Ascending aorta (tissue), 2 donors: ENCODE data around the gene POLR2I. TPM values are rescaled to one million over a fixed set of nuclear protein-coding genes. Genes with fewer than 3 reads are reported as not detected.

Experiments used
- DNase-seq, 2 donors: peaks; one replicate each; pipeline ENCODE4 v3.0.0-alpha.2; 2019; ENCODE audit warnings: low spot score in 2 of 2
- H3K27ac ChIP-seq, 2 donors: fragments of 200-600 bp; sonication (generic); one replicate each; pipeline ENCODE4 v1.5.1; 2016 to 2017; ENCODE audit warnings: mild to moderate bottlenecking in 1 of 2
- H3K27me3 ChIP-seq: fragments of 200-600 bp; sonication (generic); one replicate; pipeline ENCODE4 v1.5.1; 2017
- H3K36me3 ChIP-seq, 2 donors: fragments of 200-600 bp; sonication (generic); one replicate each; pipeline ENCODE4 v1.5.1; 2016
- H3K4me1 ChIP-seq, 2 donors: fragments of 200-600 bp; sonication (generic); one replicate each; pipeline ENCODE4 v1.5.1; 2016 to 2017; ENCODE audit warnings: mild to moderate bottlenecking in 1 of 2
- H3K4me3 ChIP-seq, 2 donors: fragments of 200-600 bp; sonication (generic); one replicate each; pipeline ENCODE4 v1.5.1; 2016 to 2017; ENCODE audit warnings: mild to moderate bottlenecking in 1 of 2
- H3K9me3 ChIP-seq, 2 donors: fragments of 200-600 bp; sonication (generic); one replicate each; pipeline ENCODE4 v1.5.1; 2016
- intact Hi-C: fragments of 100-400 bp; cut with DNase I; formaldehyde crosslinking; loops from one replicate; pipeline ENCODE4 v1.15.1; 2023
- total RNA-seq: library from RNA; depleted of rRNA; stranded (reverse); fragments of >200 nt; gene quantifications from one replicate; pipeline ENCODE4 v1.1.0, GENCODE V29; 2016
- TF ChIP-seq, protein P1 (sequence below), 3 experiments: fragments of 200-600 bp in 2 of 3; fragments of 450-650 bp in 1 of 3; sonication (generic) in 2 of 3; IDR thresholded peaks; one replicate each; pipeline ENCODE4 v1.5.1; 2016 to 2019; ENCODE audit warnings: antibody characterized with exemption in 3 of 3, mild to moderate bottlenecking in 1 of 3, moderate library complexity in 1 of 3

POLR2I gene
- total RNA-seq, 1 donor from 2014 or later: 21.0 TPM

DNA sequence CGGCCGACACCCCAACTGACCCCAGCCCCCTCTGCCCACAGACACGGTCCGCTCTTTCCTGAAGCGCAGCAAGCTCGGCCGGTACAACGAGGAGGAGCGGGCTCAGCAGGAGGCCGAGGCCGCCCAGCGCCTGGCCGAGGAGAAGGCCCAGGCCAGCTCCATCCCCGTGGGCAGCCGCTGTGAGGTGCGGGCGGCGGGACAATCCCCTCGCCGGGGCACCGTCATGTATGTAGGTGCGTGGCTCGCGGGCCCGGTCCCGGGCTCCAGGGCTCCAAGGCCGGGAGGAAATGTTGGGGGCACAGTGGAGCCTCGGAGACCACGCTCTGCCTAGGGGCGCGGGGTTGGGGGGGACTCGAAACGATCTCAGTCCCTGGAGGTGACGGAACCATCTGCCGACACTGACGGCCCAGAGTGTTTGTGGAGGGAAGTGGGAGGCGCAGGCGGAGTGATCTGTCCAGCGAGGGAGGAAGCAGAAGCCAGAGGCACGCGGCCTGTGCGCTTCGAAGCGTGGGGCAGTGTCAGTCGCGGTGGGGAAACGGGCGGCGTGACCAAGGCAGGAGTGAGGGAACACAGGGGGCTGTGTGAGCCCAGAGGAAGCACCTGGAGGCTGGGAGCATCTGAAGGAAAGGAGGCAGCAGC, 6.9 kb upstream of the POLR2I start:
- Histone ChIP-seq H3K4me1 (peaks cover 1 to 3% of the 10 kb centered on the region in 2 donors), H3K27ac (no peak overlapping the region), H3K9me3 (no peaks in the 10 kb centered on the region), H3K36me3 (peaks cover 74 to 82% of the 10 kb centered on the region in 2 donors), H3K4me3 (no peak overlapping the region), H3K27me3 (no peaks in the 10 kb centered on the region)
- DNase-seq: no peak
- intact Hi-C loops: loop anchor here (10.0 kb wide), 1 partner anchor 793 kb away; the partner anchor contains the start of genes ZNF568 and ZNF829
- TF ChIP-seq, protein P1, sequence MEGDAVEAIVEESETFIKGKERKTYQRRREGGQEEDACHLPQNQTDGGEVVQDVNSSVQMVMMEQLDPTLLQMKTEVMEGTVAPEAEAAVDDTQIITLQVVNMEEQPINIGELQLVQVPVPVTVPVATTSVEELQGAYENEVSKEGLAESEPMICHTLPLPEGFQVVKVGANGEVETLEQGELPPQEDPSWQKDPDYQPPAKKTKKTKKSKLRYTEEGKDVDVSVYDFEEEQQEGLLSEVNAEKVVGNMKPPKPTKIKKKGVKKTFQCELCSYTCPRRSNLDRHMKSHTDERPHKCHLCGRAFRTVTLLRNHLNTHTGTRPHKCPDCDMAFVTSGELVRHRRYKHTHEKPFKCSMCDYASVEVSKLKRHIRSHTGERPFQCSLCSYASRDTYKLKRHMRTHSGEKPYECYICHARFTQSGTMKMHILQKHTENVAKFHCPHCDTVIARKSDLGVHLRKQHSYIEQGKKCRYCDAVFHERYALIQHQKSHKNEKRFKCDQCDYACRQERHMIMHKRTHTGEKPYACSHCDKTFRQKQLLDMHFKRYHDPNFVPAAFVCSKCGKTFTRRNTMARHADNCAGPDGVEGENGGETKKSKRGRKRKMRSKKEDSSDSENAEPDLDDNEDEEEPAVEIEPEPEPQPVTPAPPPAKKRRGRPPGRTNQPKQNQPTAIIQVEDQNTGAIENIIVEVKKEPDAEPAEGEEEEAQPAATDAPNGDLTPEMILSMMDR (IDR thresholded peaks at IDR 0.05): no peak

DNA sequence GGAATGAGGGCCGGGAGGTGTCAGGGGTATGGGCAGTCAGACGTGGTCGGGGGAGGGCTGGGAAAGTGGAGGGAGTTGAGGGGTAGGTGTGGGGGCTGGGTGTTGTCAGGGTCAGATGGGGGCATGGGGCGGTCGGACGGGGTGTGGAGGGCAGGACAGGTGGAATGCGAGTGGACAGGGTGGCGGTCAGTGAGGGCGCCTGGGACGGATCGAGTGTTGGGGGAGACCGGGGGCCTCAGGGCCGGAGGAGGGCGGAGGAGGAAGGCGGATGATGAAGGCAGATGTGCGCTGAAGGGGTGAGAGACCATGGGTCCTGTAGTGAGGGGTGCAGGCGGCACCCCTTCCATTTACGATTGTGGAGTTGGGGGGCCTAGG, 6.3 kb upstream of the POLR2I start:
- Histone ChIP-seq H3K4me3 (no peak overlapping the region), H3K4me1 (peaks cover 6 to 9% of the 10 kb centered on the region in 2 donors), H3K27me3 (no peaks in the 10 kb centered on the region), H3K9me3 (no peaks in the 10 kb centered on the region), H3K36me3 (peaks cover 73 to 82% of the 10 kb centered on the region in 2 donors), H3K27ac (no peak overlapping the region)
- intact Hi-C loops: loop anchor here (10.0 kb wide), 1 partner anchor 794 kb away; the partner anchor contains the start of genes ZNF568 and ZNF829
- no peak for DNase-seq
- TF ChIP-seq, protein P1 (IDR thresholded peaks at IDR 0.05): no peak

DNA sequence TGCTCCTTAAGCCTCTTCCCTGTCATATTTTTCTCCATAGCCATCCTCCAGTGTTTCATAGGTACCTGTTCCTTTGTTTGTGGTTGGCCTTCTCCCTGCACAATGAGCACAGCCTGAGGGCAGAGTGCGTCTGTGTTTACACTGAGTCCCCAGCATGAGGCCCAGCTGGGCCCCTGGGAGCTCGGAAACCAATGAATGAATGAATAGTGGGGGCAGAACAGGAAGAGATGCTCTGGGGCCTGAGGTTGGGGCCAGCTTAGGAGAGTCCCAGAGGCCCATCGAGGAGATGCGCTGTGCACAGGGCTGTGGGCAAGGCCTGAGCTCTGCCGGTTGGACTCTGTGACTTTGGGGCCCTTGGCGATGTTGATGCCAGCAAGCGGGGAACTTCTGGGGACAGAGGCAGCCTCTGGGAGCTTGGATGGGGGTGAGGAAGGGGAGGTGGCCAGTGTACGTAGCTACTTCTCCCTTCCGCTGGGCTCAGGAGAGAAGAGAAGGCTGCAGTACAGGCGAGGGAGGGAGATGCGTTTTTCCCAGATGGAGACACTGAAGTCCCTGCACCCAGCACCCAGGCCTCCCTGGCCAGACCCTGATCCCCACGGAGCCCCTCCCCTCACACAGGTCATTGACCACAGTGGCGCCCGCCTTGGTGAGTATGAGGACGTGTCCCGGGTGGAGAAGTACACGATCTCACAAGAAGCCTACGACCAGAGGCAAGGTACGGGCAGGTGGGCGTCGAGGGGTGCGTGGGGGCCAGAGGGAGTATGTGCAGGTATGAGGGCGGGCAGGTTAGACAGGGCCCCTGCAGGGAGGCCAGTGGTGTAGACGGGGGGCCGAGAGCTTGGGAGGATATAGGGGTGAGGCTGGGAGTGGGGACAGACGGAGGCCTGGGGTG, 5.7 kb upstream of the POLR2I start:
- TF ChIP-seq, protein P1 (IDR thresholded peaks at IDR 0.05): no peak
- intact Hi-C loops: loop anchor here (10.0 kb wide), 1 partner anchor 794 kb away; the partner anchor contains the start of genes ZNF568 and ZNF829
- peaks cover 67 to 75% of the 10 kb centered on the region in 2 donors for H3K36me3 ChIP-seq

DNA sequence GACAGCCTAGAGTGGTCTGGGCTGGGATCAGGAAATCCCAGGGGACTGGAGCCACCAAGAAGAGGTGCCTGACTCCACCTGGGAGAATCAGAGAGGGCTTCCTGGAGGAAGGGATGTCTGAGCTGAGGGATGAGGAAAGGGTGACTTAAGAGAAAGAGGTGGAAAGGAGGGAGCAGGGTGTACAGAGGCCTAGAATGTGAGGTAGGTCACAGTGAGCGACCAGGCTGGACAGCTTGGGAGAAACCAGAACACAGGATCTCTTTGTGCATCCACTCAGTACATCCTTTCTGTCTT, 1.6 kb upstream of the POLR2I start:
- TF ChIP-seq, protein P1 (IDR thresholded peaks at IDR 0.05): no peak
- Histone ChIP-seq H3K36me3 (peaks cover 44 to 52% of the 10 kb centered on the region in 2 donors), H3K27ac (peak overlapping the region; percentile 80 to 84), H3K4me3 (peak overlapping the region; percentile 70 to 77), H3K4me1 (peaks cover 6 to 17% of the 10 kb centered on the region in 2 donors), H3K9me3 (no peaks in the 10 kb centered on the region), H3K27me3 (no peaks in the 10 kb centered on the region)
- DNase-seq: no peak
- intact Hi-C loops: loop anchor here (10.0 kb wide), 2 partner anchors 371 to 459 kb away; partner anchors contain the start of genes IGFLR1, LIN37, PSENEN and U2AF1L4

More for the DNA sequence above, 5.7 kb upstream of the POLR2I start:
- peaks cover 6 to 11% of the 10 kb centered on the region in 2 donors for H3K4me1 ChIP-seq
- no peak overlapping the region for H3K4me3 ChIP-seq
- no peaks in the 10 kb centered on the region for H3K9me3 ChIP-seq
- no peaks in the 10 kb centered on the region for H3K27me3 ChIP-seq
- DNase-seq: no peak
- H3K27ac ChIP-seq: no peak overlapping the region

DNA sequence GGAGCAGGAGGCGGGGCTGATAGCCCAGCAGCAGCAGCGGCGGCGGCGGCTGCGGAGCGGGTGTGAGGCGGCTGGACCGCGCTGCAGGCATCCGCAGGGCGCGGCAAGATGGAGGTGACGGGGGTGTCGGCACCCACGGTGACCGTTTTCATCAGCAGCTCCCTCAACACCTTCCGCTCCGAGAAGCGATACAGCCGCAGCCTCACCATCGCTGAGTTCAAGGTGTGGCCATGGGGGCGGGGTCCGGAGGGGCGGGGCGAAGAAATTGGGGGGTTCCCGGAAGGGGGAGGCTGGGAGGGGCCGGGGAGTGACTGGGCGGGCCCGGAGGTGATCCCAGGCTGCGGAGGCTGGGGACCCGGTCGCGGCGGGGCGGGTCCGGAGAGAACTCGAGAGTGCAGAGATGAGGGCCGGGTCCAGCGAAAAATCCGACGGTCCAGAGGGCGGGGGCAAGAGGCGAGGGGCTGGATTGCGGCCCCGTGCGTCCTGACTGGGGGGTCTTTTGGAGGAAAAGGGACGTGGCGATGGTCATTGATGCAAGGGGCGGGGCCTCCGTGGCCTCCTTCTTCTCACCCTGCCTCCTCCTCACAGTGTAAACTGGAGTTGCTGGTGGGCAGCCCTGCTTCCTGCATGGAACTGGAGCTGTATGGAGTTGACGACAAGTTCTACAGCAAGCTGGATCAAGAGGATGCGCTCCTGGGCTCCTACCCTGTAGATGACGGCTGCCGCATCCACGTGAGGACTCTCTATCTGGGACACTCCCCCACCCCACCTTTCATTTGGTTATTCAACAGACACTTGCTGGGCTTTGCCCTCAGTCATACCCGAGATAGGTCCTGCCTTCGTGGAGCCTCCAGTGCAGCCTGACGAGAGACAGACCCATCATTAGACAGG, 1.0 kb upstream of the POLR2I start, which contains the start of gene TBCB:
TSS of gene TBCB (plus strand) at position 16 of the 891 bp plus-strand sequence. CDS start at position 109, 93 bp downstream.
- H3K36me3 ChIP-seq: peaks cover 39 to 51% of the 10 kb centered on the region in 2 donors
- H3K4me1 ChIP-seq: peaks cover 6 to 17% of the 10 kb centered on the region in 2 donors
- H3K27me3 ChIP-seq: no peaks in the 10 kb centered on the region
- H3K9me3 ChIP-seq: no peaks in the 10 kb centered on the region
- peak within 1 kb of the TSS; percentile 70 to 77 for H3K4me3 ChIP-seq
- peak within 1 kb of the TSS; percentile 80 to 84 for H3K27ac ChIP-seq
- intact Hi-C loops: loop anchor here (1.0 to 10.0 kb wide), 7 partner anchors 13 to 459 kb away; partner anchors contain the start of genes ALKBH6, IGFLR1, LIN37 and PSENEN
- TF ChIP-seq, protein P1 (IDR thresholded peaks at IDR 0.05): no peak
- peak in 1 of 2 donors; percentile 19 for DNase-seq
